Glutamatergic neuron (in vitro differentiated cells): ENCODE measurements around the gene RHOBTB3. TPM values are rescaled to one million over a fixed set of nuclear protein-coding genes. Genes with fewer than 3 reads are reported as not detected.
A peak's percentile ranks its signal among the peaks of the same experiment; 100 is the strongest.
"Not testable (repeated sequence)": the region's sequence is repeated elsewhere in the genome, so short reads cannot be mapped to it uniquely, and the experiment has no call there.

Source experiments
- DNase-seq: peaks from one replicate; pipeline ENCODE4 v3.0.0; 2022
- H3K27ac Mint-ChIP-seq: one replicate; pipeline ENCODE4 v1.8.0; 2020; ENCODE audit warnings: mild to moderate bottlenecking, mixed read lengths, inconsistent platforms; ENCODE audit not compliant: unreplicated experiment
- H3K27me3 Mint-ChIP-seq: one replicate; pipeline ENCODE4 v1.8.0; 2020; ENCODE audit warnings: mild to moderate bottlenecking, moderate library complexity, mixed read lengths, inconsistent platforms; ENCODE audit not compliant: unreplicated experiment
- H3K36me3 Mint-ChIP-seq: one replicate; pipeline ENCODE4 v1.8.0; 2020; ENCODE audit warnings: mild to moderate bottlenecking, mixed read lengths, inconsistent platforms; ENCODE audit not compliant: unreplicated experiment
- H3K4me1 Mint-ChIP-seq: one replicate; pipeline ENCODE4 v1.8.0; 2020; ENCODE audit warnings: mild to moderate bottlenecking, low read depth, mixed read lengths, inconsistent platforms; ENCODE audit not compliant: unreplicated experiment
- H3K4me3 Mint-ChIP-seq: one replicate; pipeline ENCODE4 v1.8.0; 2020; ENCODE audit warnings: mild to moderate bottlenecking, mixed read lengths, inconsistent platforms; ENCODE audit not compliant: unreplicated experiment
- H3K9me3 Mint-ChIP-seq: one replicate; pipeline ENCODE4 v1.8.0; 2020; ENCODE audit warnings: mild to moderate bottlenecking, moderate library complexity, mixed read lengths, inconsistent platforms; ENCODE audit not compliant: unreplicated experiment
- total RNA-seq: library from RNA; stranded (reverse); fragmentation: NEBNext Ultra II Directional; extraction: Animal tissue kit (Norgen Biotek cat#: 25700); gene quantifications from one replicate; pipeline ENCODE4 v1.2.1, GENCODE V29; 2021; ENCODE audit not compliant: unreplicated experiment
- TF ChIP-seq, protein P1 (sequence below): fragments of 200-600 bp; sonication (generic); IDR thresholded peaks from one replicate; pipeline ENCODE4 v1.5.0; 2021; ENCODE audit not compliant: partially characterized antibody, unreplicated experiment

Gene RHOBTB3
- total RNA-seq, 1 donor from 2014 or later, result 39.0 TPM

- TF ChIP-seq, protein P1, sequence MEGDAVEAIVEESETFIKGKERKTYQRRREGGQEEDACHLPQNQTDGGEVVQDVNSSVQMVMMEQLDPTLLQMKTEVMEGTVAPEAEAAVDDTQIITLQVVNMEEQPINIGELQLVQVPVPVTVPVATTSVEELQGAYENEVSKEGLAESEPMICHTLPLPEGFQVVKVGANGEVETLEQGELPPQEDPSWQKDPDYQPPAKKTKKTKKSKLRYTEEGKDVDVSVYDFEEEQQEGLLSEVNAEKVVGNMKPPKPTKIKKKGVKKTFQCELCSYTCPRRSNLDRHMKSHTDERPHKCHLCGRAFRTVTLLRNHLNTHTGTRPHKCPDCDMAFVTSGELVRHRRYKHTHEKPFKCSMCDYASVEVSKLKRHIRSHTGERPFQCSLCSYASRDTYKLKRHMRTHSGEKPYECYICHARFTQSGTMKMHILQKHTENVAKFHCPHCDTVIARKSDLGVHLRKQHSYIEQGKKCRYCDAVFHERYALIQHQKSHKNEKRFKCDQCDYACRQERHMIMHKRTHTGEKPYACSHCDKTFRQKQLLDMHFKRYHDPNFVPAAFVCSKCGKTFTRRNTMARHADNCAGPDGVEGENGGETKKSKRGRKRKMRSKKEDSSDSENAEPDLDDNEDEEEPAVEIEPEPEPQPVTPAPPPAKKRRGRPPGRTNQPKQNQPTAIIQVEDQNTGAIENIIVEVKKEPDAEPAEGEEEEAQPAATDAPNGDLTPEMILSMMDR, result no peak
- Mint-ChIP-seq H3K27me3 (peaks cover 9% of the 10 kb centered on the region), H3K36me3 (no peaks in the 10 kb centered on the region), H3K4me1 (peaks cover 19% of the 10 kb centered on the region), H3K4me3 (no peak overlapping the region), H3K27ac (peak overlapping the region; percentile 13), H3K9me3 (no peaks in the 10 kb centered on the region)
- DNase-seq, result no peak
These were observed 96.7 kb downstream of the RHOBTB3 start for GRCh38 chr5:95827892-95828246.

DNA sequence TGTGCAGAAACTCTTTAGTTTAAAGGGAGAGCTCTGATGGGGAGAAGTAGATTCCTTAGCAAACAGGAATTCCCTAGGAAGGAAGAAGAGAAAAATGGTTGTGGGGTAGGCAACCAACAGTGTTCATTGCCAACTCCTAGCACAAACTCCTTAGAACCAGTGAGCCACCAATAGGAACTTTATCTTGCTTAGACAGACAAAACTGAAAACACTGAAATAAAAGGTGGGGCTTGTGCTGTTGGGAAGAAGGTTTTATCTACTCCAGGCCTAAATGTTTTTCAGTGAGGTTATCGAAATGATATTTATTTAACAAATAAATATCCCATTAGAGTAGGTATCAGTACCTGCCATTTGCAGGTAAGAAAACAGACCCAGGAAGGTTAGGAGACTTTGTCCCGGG, 99.1 kb downstream of the RHOBTB3 start:
- H3K9me3 Mint-ChIP-seq, result no peaks in the 10 kb centered on the region
- H3K27me3 Mint-ChIP-seq, result peaks cover 6% of the 10 kb centered on the region
- no peak overlapping the region for H3K27ac Mint-ChIP-seq
- TF ChIP-seq, protein P1, result no peak
- H3K4me1 Mint-ChIP-seq, result peaks cover 9% of the 10 kb centered on the region
- DNase-seq, result no peak
- H3K36me3 Mint-ChIP-seq, result no peaks in the 10 kb centered on the region
- H3K4me3 Mint-ChIP-seq, result no peak overlapping the region

GRCh38 chr5:95832664-95833063, 101.5 kb downstream of the RHOBTB3 start:
- Mint-ChIP-seq H3K27me3 (peaks cover under 1% of the 10 kb centered on the region), H3K27ac (no peak overlapping the region), H3K36me3 (no peaks in the 10 kb centered on the region), H3K4me3 (no peak overlapping the region), H3K9me3 (no peaks in the 10 kb centered on the region), H3K4me1 (peaks cover 2% of the 10 kb centered on the region)
- TF ChIP-seq, protein P1, result no peak
- DNase-seq, result no peak

DNA sequence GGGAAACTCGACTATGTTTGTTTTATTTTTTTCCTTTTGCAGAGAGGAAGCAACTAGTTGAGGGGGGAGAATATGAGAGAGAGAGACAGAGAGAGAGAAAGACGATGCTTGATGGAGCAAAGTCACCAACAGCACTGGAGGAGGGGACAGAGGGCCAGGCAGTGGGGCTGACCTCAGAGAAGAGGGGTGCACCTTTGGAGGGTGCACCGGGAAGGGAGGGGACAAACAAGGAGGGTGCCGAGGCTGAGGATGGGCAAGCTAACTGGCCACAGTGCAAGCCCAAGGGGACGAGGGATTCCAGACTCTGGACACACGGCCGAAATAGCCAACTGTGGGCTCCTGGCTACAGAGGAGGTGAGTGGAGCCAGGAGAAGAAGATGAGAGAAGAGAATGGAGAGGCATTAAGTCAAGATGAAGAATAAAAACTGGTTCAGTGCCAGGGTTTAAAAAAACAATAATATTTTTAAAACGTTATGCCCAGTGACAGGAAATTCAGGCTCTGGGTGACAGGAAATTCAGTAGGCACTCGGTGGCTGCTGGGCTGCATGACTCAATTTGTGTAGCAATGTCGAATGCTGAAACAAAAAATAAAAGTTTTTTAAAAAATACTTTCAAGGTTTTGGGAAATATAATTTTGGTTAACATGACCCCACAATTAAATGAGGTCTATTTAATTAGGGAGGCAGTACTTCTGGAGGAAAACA, 104.7 kb downstream of the RHOBTB3 start:
- TF ChIP-seq, protein P1, result no peak
- Mint-ChIP-seq H3K27ac (no peak overlapping the region), H3K9me3 (peaks cover under 1% of the 10 kb centered on the region), H3K4me1 (peaks cover 2% of the 10 kb centered on the region), H3K36me3 (peaks cover 7% of the 10 kb centered on the region), H3K27me3 (peaks cover 3% of the 10 kb centered on the region), H3K4me3 (no peak overlapping the region)
- DNase-seq, result no peak

GRCh38 chr5:95836544-95836943, 105.4 kb downstream of the RHOBTB3 start:
- Mint-ChIP-seq H3K27ac (no peak overlapping the region), H3K4me3 (no peak overlapping the region), H3K9me3 (peaks cover 3% of the 10 kb centered on the region), H3K4me1 (peaks cover 2% of the 10 kb centered on the region), H3K36me3 (peaks cover 7% of the 10 kb centered on the region), H3K27me3 (peaks cover 3% of the 10 kb centered on the region)
- TF ChIP-seq, protein P1, result no peak
- no peak for DNase-seq

- not testable (repeated sequence) for H3K9me3 Mint-ChIP-seq, DNase-seq, H3K36me3 Mint-ChIP-seq, H3K27me3 Mint-ChIP-seq, H3K4me3 Mint-ChIP-seq, H3K27ac Mint-ChIP-seq, H3K4me1 Mint-ChIP-seq
These were observed 105.8 kb downstream of the RHOBTB3 start for GRCh38 chr5:95836971-95837370.
